ENCODE data around the gene TSPAN18.

DNA sequence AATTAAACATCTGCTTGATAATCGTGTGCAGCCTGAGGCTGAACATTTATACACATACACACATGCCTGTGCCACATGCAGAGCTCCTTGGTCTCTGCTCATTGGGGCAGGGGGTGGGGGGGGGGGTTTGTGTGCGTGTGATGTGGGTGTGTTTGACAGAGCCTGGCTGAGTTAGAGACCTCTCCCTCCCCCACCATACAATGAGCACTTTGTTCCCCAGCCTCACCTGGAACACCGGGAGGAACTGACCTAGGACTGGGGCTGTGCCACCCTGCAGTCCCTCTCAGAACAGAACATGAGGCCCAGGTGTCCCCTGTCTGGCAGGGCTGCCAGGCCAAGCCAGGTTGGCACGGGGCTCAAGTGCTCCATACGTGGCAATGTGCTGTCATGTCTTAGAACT, 127.3 kb downstream of the TSPAN18 start:
- TF ChIP-seq, protein P1, sequence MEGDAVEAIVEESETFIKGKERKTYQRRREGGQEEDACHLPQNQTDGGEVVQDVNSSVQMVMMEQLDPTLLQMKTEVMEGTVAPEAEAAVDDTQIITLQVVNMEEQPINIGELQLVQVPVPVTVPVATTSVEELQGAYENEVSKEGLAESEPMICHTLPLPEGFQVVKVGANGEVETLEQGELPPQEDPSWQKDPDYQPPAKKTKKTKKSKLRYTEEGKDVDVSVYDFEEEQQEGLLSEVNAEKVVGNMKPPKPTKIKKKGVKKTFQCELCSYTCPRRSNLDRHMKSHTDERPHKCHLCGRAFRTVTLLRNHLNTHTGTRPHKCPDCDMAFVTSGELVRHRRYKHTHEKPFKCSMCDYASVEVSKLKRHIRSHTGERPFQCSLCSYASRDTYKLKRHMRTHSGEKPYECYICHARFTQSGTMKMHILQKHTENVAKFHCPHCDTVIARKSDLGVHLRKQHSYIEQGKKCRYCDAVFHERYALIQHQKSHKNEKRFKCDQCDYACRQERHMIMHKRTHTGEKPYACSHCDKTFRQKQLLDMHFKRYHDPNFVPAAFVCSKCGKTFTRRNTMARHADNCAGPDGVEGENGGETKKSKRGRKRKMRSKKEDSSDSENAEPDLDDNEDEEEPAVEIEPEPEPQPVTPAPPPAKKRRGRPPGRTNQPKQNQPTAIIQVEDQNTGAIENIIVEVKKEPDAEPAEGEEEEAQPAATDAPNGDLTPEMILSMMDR (IDR thresholded peaks at IDR 0.05): no peak
- TF ChIP-seq POLR2A (IDR thresholded peaks at IDR 0.05) (no peak), EP300 (IDR thresholded peaks at IDR 0.05) (no peak)
